Ramos (cell line): ENCODE results near the gene CREB5.

ENCODE experiments used
- in situ Hi-C: fragments of 300-500 bp; cut with MboI; formaldehyde crosslinking; loops from one replicate; pipeline ENCODE4 v1.14.3; 2022; ENCODE audit warnings: low sequenced_read_pairs; ENCODE audit not compliant: unreplicated experiment

Gene CREB5

GRCh38 chr7:28658381-28658780 is 246.1 kb downstream of the CREB5 start:
- in situ Hi-C loops = no loop called here

- in situ Hi-C loops = no loop called here
These were observed 247.8 kb downstream of the CREB5 start for GRCh38 chr7:28660132-28660531.

GRCh38 chr7:28661826-28662595 is 249.7 kb downstream of the CREB5 start:
- in situ Hi-C loops = no loop called here

GRCh38 chr7:28666154-28666553 is 253.8 kb downstream of the CREB5 start:
- in situ Hi-C loops = no loop called here

- in situ Hi-C loops = no loop called here
These were observed 255.8 kb downstream of the CREB5 start for GRCh38 chr7:28668085-28668484.

GRCh38 chr7:28669330-28669729 is 257.0 kb downstream of the CREB5 start:
- in situ Hi-C loops = no loop called here

- in situ Hi-C loops = no loop called here
These were observed 259.2 kb downstream of the CREB5 start for GRCh38 chr7:28671526-28671925.

GRCh38 chr7:28672397-28672797 is 260.1 kb downstream of the CREB5 start:
- in situ Hi-C loops = no loop called here

- in situ Hi-C loops = no loop called here
These were observed 262.1 kb downstream of the CREB5 start for GRCh38 chr7:28674359-28674782.

GRCh38 chr7:28675429-28675828 is 263.1 kb downstream of the CREB5 start:
- in situ Hi-C loops = no loop called here

- in situ Hi-C loops = no loop called here
These were observed 265.4 kb downstream of the CREB5 start for GRCh38 chr7:28677668-28678067.

GRCh38 chr7:28678431-28678965 is 266.2 kb downstream of the CREB5 start:
- in situ Hi-C loops = no loop called here

GRCh38 chr7:28681693-28682310 is 269.5 kb downstream of the CREB5 start:
- in situ Hi-C loops = no loop called here

- in situ Hi-C loops = no loop called here
These were observed 270.5 kb downstream of the CREB5 start for GRCh38 chr7:28682801-28683200.

GRCh38 chr7:28684650-28685241 is 272.4 kb downstream of the CREB5 start:
- in situ Hi-C loops = no loop called here

GRCh38 chr7:28685242-28685643 is 272.9 kb downstream of the CREB5 start:
- in situ Hi-C loops = no loop called here

GRCh38 chr7:28685644-28686417 is 273.5 kb downstream of the CREB5 start:
- in situ Hi-C loops = no loop called here

- in situ Hi-C loops = no loop called here
These were observed 274.1 kb downstream of the CREB5 start for GRCh38 chr7:28686418-28686800.

GRCh38 chr7:28687537-28687936 is 275.2 kb downstream of the CREB5 start:
- in situ Hi-C loops = no loop called here

GRCh38 chr7:28688174-28688573 is 275.9 kb downstream of the CREB5 start:
- in situ Hi-C loops = no loop called here

GRCh38 chr7:28688651-28689050 is 276.3 kb downstream of the CREB5 start:
- in situ Hi-C loops = no loop called here
